Fibroblast of peridontal ligament (primary cell): ENCODE data around the gene DYRK1A.
"Not testable (repeated sequence)": the region's sequence is repeated elsewhere in the genome, so short reads cannot be mapped to it uniquely, and the experiment has no call there.

ENCODE experiments used
- DNase-seq: peaks from one replicate; pipeline ENCODE4 v3.0.0-alpha.2; 2010; ENCODE audit errors: extremely low read depth

DYRK1A gene

DNA sequence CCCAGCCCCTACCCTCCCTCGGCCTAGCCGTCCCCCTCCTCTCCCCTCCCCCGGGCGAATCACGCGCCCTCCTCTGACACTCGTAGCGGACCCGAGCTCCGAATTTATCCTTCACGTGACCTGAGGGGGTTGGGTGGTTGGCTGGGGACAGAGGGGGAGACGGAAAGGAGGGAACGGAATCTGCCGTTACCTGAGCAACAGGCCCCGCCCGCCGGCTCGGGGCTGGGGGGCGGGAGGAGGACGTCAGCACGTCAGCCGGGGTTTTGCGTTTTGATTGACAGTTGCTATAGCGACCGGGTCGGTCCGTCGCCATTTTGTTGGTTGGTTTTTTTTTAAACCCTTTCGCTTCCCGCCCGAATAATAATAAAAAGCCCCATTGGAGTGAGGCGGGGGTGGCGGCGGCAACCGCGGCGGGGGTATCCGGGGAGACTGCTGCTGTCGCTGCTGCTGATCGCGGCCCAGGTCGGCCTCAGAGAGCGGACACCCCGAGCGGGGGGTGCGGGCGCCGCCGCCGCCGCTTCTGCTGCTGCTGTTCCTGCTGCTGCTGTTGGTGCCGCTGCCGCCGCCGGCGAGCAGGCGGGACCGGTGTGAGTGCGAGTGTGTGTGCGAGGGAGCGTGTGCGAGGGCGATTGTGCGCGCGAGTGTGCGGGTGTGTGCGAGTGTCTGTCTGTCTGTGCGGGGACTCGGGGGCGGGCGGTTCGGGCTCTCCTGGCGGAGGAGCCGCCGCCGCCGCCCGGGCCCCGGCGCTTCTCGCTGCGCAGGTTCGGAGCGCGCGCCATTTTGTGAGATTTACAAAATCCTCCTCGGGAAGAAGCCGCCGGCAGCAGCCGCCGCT lies at the start of gene DYRK1A:
Gene DYRK1A, plus strand, starts transcription at position 292 of the 835 bp plus-strand sequence. CDS start 53,602 bp downstream, outside the sequence.
- peak; percentile 99 for DNase-seq

DNA sequence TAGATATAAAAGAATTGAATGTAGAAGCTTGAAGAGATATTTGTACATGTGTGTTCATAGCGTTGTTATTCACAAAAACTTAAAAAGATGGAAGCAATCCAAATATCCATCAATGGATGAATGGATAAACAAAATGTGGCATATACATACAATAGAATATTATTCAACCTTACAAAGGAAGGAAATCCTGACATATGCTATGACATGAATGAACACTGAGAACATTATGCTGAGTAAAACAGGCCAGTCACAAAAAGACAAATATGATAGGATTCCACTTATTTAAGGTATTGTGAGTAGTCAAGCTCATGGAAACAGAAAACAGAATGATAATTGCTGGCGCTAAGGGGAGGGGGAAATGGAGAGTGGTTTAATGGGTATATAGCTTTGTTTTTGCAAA lies 47.0 kb upstream of the DYRK1A start:
- no peak for DNase-seq

GRCh38 chr21:37322084-37322483 lies 44.5 kb upstream of the DYRK1A start:
- DNase-seq, result no peak

DNA sequence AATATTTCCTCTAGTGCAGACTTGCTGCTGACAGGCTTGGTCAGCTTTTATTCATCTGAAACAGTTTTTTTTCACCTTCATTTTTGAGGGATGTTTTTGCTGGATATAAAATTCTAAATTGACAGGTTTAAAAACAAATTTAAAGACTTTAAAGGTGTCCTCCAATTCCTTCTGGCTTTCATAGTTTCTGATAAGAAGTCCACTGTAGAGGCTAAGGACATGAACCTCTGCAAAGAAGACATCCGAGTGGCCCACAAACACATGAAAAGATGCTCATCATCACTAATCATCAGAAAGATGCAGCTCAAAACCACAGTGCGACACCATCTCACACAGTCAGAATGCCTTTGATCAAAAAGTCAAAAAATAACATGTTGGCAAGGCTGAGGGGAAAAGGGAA lies 42.0 kb upstream of the DYRK1A start:
- no peak for DNase-seq

- not testable (repeated sequence) for DNase-seq
These were observed 38.4 kb upstream of the DYRK1A start for GRCh38 chr21:37328147-37328546.

DNA sequence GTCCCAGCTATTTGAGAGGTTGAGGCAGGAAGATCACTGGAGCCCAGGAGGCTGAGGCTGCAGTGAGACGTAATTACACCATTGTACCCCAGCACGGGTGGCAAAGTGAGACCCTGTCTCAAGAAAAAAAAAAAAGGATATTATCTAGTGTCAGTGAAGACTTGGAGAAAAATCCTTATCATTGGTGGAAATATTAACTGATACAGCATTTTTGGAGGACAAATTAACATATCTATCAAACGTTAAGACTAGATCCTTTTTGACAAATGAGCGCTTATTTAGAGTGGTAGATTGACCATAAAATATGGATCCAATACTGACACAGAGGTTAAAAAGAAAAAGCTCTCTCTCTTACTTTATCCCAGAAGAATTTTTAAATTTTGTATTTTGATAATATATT lies 35.2 kb upstream of the DYRK1A start:
- no peak for DNase-seq

DNA sequence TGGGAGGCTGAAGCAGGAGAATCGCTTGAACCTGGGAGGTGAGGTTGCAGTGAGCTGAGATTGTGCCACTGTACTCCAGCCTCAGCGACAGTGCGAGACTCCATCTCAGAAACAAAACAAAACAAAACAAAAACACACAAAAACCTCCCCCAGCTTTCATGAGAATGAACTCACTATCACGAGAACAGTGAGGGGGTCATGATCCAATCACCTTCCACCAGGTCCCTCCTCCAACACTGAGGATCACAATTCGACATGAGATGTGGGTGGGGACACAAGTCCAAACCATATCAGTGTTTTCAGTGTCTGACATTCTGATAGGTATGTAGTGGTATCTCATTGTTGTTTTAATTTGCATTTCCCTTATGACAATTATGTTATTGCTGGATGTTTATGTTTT lies 31.5 kb upstream of the DYRK1A start:
- no peak for DNase-seq

DNA sequence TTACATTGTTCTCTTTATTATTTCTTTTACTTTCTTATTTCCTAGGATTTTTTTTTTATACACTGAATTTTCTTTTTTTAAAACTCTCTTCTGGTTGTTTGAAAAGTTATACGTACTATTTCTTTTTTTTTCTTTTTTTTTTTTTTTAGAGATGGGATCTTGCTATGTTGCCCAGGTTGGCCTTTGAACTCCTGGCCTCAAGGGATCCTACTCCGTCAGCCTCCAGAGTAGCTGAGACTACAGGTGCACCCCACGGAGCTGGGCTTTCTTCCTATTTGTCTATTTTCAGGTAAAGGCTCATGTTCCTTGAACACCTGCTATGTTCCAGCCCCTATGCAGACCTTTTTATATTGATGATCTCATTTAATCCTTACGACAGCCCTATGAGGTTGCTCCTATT lies 29.4 kb upstream of the DYRK1A start:
- no peak for DNase-seq

DNA sequence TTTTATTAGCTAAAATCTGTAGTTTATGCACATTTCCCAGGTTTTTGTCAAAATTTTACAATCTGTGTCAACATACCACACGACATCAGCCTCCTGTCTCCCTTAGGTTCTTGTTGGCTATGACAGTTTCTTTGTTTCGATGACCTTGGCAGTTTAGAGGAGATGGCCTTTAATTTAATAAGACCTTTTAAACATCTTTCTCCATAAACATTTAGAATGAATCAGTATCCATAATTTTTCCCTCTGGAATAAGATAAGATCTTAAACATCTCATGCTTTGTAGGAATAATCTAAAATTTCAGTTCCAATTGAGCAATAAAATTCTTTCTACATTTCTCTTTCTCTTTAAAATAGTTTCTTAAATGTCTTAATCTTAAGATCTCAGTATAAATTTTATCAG lies 28.7 kb upstream of the DYRK1A start:
- DNase-seq, result peak; percentile 29

DNA sequence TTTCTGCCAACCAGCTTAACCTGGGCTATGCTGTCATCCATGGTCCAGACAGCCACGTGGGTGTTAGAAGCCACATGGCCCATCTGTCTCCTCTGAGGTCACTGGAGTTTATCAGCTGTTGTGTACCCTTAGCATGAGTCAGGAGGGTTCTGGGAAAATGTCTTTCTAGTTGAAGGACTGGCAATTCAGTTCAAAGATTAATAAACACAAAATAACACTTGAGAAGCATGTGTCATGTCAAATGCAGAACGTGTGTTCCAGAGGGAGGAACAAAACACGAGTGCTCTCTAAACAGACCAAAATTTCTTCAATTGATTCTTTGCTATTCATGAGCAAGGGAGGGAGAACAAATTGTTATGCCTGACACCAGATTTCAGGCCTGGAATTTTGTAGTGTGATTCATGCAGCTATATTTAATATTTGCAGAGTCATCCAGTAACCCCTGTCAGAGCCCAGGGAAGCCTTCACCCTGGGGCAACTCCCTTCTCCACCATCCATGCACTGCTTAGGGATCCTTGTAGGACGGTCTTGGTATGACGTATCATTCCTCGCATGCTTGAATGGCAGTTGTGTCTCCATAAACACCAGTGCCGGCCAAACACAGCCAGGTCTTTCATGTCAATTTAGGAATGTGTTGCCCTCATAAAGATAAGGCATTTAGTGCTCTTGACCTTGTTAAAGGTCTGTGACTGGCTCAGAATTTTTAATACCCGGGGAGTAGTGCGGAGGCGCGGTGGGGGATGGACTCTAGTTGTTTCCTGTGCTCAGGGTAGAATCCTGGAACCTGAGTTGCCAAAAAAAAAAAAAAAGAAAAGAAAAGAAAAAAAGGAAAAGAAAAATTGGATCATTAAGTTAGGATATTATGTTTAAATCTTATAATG lies 27.7 kb upstream of the DYRK1A start:
- DNase-seq, result peak; percentile 94

DNA sequence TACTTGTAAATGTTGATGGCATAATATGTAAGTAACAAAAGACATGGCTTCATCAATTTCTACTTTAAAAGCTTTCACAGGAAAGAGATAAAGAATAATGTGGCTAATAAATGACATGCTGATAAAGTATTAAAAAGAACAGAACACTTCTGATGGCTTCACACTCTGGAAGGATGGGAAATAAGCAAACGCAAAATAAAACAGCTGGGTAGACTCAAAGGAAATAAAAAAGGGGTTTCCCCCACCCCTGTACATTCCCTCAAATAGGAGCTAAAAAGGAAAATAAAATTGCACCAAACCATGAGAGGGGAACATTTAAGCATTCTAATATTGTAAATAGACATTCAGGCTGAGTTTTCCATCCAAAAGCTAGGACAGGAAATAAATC lies 27.0 kb upstream of the DYRK1A start:
- no peak for DNase-seq

- peak; percentile 40 for DNase-seq
These were observed 25.2 kb upstream of the DYRK1A start for GRCh38 chr21:37341254-37341960.

GRCh38 chr21:37342046-37342632 lies 24.4 kb upstream of the DYRK1A start:
- DNase-seq, result no peak

- DNase-seq, result no peak
These were observed 19.6 kb upstream of the DYRK1A start for GRCh38 chr21:37346841-37347430.

GRCh38 chr21:37348664-37349063 lies 17.9 kb upstream of the DYRK1A start:
- peak; percentile 11 for DNase-seq

DNA sequence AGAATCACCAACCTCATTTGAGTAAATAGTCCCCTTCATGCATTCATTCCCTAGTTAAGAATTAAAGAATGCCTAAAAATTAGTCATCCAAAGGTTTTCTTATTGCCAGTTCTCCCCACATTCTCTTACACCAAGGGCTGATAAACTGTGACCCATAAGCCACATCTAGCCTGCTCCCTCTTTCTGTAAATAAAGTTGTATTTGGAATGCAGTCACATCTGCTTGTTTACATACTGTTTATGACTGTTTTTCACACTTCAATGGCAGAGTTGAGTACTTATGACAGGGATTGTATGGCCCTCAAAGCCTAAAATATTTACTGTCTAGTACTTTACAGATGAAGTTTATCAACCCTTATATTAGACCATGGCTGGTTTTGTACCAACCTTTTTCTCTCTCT lies 16.1 kb upstream of the DYRK1A start:
- DNase-seq, result no peak

- no peak for DNase-seq
These were observed 9.9 kb upstream of the DYRK1A start for GRCh38 chr21:37356706-37357105.

DNA sequence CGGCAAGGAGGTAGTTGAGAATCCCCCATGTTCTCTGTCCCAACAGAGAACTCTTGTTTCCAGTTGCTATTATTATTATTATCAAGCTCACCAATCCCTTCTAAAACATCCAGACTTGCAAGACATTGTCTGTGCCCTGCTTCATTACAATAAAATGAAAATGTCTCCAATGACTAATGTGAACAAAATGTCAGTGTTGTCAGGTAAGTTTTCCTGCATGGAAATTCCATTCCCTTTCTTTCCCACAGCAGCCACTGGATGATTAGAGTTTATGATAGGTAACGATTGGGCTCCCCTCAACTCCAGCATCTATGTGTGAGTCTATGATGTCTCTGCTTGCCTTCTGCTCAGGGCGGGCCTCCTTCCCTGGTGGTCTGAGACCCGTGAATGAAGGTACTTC lies 8.9 kb upstream of the DYRK1A start:
- DNase-seq, result no peak

- no peak for DNase-seq
These were observed 8.2 kb upstream of the DYRK1A start for GRCh38 chr21:37358397-37358796.

DNA sequence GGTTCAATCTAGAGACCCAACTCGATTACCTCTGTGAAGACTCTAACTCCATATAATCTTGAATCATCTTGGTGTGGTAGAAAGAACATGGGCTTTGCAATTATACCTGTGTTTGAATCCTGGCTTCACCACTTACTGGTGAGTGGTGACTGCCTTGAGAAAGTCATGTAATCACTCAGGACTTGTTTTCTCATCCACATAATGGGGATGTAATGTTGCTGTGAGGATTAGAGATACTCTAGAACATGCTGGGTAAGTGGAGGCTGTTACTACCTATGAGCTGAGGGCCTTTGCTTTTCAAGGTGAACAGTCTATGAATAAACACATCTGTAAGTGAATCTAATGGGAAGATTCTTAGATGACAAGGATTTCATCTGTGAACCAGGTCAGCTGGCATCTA lies 2.6 kb upstream of the DYRK1A start:
- no peak for DNase-seq

DNA sequence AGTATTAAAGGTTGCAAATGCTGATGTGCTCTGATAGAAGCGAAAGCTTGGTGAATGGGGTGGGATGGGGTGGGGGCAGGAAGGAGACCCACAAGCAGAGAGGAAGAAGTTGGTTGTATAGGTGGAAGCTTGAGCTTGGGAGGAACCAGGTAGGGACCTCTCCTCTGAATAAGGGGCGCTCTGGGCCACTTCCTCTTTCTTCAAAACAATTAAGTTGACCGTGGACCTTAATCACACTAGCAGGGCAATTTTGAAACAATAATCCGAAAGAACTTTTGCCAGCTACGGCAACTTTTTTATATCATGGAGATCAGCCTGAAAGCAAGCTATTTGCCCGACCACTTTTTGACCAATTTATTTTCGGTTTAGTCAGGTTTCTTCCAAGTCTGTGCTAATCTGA lies 1.9 kb upstream of the DYRK1A start:
- no peak for DNase-seq
